Measurements from ENCODE around the gene TMEM25.
"Not testable (repeated sequence)": the region's sequence is repeated elsewhere in the genome, so short reads cannot be mapped to it uniquely, and the experiment has no call there.

The TMEM25 gene

DNA sequence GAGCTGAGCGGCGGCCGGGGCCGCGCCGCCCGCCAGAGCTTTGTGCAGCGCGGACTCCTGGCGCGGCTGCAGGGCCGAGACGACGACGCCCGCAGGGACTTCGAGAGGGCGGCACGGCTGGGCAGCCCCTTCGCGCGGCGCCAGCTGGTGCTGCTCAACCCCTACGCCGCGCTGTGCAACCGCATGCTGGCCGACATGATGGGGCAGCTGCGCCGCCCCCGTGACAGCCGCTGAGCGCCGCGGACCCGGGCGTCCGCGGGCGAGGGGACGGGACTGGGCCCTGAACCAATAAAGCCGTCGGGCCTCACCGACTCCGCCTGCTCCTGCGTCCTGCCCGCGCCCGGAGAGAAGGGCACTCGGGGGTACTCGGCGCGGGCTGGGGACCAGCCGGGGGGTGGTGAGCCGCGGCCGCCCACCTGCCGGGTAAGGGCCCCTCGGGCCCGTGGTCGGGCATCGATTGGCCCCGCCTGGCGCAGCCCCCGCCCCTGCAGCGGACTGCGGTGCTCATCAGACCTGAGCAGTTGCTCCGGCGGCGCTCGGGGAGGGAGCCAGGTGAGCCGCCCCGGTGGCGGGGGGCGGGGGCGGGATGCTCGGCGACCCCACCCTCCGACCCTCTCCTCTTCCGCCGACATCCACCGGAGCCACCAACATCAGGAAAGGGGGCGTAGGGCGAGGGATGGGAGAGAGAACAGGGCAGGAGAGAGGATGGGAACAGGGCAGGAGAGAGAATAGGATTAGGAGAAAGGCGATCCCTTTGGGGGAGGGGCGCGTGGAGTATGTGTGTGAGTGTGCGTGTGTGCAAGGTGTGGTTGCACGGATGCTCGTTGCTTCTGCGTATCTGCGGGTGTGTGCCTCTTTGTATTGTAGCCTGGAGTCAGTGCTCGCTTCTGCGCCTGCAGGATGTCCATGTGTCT is at the start of gene TMEM25:
Gene TMEM25 (plus strand): TSS at position 510 of the 914 bp plus-strand sequence. CDS start 610 bp downstream, outside the sequence.
- peak; percentile 66 for DNase-seq

DNA sequence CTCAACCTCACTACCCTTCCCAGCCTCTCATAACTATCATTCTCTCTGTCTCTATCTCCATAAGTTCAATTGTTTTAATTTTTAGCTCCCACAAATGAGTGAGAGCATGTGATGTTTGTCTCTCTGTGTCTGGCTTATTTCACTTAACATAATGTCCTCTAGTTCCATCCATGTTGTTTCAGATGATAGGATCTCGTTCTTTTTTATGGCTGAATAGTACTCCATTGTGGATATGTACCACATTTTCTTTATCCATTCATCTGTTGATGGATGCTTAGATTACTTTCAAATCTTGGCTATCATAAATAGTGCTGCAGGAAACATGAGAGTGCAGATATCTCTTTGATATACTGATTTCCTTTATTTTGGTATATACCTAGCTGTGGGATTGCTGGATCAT is 49.8 kb upstream of the TMEM25 start:
- not testable (repeated sequence) for DNase-seq

DNA sequence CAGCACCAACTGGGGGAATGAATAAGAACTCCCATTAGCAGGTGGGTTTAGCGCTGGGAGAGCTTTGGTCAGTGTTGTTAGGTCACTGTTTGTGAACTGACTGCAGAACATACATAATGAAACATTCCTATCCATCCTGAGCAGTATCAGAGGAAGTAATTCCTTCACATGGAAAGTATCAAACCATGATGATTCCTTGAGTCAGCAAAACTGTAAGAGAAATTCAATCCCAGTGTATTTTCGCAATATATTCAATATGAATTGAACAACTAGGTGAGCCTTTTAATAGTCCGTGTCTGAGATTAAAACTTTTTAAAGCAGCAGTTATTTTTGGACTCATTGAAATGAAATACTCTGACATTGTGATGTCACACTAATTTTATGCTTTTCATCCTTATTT is 46.6 kb upstream of the TMEM25 start:
- DNase-seq = no peak

DNA sequence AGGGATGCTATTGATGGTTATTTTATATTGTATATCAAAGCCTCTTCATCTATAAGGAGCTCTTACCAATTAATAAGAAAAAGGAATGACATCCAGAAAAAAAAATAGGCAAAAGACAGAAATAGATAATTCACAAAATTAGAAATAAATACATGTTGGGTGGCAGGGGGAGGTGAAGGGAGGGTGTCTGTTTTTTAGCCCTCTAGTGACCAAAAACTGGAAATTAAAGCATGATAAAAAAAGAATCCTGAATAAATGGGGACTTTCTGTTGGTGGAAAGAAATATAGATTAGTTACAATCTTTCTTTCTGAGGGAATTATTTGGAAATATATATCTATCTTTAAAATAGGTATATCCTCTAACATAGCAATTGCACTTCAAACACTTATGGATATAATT is 45.7 kb upstream of the TMEM25 start:
- no peak for DNase-seq

DNA sequence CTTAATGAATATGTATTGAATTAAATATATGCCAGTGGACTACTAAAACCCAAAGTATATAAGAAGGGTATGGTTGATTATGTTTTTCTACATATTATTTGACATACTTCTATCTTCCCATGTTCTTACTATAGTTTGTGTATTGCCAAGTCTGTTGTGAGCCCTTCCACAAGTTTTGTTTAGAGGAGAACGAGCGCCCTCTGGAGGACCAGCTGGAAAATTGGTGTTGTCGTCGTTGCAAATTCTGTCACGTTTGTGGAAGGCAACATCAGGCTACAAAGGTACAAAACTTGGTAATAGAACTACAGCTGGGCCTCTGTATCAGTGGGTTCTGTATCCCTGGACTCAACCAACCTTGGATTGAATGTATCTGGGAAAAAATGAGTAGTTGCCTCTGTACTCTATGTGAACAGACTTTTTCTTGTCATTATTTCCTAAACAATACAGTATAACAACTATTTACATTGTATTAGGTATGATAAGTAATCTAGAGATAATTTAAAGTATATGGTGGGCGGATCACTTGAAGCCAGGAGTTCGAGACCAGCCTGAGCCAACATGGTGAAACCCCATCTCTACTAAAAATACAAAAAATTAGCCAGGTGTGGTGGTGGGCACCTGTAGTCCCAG is 42.4 kb upstream of the TMEM25 start:
- DNase-seq = peak; percentile 81

DNA sequence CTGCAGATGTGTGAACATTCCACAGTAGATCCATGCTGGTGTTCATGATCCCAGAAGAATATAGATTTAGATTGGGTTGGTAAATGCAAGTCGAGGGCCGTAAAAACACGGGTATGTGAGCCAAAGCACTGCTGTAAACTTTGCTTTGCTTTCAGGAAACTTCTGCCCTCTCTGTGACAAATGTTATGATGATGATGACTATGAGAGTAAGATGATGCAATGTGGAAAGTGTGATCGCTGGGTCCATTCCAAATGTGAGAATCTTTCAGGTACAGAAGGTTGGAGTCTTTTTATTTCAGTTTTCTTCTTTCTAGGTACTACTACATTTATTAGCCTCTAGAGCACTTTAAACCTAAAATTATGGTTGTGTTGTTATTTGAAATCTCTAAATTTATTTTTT is 40.0 kb upstream of the TMEM25 start:
- no peak for DNase-seq

DNA sequence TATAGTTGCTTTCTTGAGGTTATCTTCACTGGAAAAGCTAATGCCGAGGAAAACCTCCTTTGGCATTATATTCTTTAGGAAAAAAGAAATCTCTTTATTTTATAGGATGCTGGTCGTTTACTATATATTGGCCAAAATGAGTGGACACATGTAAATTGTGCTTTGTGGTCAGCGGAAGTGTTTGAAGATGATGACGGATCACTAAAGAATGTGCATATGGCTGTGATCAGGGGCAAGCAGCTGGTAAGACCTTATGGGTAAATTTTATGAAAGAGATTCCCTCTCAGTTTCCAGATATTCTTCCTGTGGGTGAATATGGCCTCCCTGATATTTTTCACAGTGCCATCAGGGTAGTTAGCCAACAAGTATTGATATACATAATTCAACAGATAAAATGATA is 33.2 kb upstream of the TMEM25 start:
- DNase-seq = no peak

DNA sequence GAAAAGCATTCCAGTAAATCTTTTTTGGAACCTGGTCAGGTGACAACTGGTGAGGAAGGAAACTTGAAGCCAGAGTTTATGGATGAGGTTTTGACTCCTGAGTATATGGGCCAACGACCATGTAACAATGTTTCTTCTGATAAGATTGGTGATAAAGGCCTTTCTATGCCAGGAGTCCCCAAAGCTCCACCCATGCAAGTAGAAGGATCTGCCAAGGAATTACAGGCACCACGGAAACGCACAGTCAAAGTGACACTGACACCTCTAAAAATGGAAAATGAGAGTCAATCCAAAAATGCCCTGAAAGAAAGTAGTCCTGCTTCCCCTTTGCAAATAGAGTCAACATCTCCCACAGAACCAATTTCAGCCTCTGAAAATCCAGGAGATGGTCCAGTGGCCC is 27.8 kb upstream of the TMEM25 start:
- no peak for DNase-seq

DNA sequence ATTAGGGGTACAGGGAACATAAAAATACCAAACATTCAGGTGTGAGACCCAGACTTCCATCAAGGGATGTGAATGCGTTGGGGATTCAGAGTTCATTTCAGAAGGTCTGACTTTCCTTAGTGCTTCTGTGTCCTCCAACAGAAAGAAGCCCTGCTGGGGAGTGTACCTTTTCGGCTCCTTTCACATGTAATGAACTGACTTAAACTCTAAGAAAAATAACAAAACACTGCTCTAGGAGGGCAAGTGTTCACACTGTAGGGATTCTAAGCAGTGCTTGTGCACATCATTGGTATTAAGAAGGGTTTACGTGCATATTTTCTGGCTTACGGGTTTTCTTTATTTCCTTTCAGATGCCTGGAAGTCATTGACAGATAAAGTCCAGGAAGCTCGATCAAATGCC is 19.4 kb upstream of the TMEM25 start:
- DNase-seq = no peak

DNA sequence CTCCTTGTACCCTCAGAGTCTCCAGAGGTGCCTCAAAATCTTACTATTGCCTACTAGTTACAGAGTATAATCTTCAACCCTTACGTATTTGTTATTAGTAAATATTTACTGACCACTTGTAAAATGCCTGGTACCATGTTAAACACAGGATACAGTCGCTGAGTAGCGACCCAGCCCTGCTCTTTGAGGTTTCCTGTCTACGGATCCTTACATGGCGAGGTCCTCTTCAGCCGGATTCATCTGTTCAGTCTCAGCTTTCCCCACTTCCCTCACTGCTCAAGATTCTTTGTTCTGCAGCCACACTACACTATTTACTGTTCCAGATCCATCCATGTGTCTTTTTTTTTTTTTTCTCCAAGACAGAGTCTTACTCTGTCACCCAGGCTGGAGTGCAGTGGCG is 16.9 kb upstream of the TMEM25 start:
- no peak for DNase-seq

DNA sequence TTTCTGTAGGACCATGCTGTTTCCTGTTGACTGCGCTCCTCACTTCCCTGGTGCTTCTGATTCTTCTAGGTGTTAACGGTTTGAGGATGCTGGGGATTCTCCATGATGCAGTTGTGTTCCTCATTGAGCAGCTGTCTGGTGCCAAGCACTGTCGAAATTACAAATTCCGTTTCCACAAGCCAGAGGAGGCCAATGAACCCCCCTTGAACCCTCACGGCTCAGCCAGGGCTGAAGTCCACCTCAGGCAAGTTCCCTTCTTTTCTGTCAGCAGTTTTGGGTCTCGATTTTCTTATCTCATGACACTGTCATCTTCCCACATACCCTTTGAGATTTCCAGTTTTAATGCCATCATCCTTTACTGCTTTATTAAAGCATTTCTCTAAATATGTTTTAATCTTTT is 11.4 kb upstream of the TMEM25 start:
- DNase-seq = no peak

DNA sequence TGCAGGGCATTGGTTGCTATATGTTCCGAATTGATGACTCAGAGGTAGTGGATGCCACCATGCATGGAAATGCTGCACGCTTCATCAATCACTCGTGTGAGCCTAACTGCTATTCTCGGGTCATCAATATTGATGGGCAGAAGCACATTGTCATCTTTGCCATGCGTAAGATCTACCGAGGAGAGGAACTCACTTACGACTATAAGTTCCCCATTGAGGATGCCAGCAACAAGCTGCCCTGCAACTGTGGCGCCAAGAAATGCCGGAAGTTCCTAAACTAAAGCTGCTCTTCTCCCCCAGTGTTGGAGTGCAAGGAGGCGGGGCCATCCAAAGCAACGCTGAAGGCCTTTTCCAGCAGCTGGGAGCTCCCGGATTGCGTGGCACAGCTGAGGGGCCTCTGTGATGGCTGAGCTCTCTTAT is 9.1 kb upstream of the TMEM25 start:
- DNase-seq = no peak

DNA sequence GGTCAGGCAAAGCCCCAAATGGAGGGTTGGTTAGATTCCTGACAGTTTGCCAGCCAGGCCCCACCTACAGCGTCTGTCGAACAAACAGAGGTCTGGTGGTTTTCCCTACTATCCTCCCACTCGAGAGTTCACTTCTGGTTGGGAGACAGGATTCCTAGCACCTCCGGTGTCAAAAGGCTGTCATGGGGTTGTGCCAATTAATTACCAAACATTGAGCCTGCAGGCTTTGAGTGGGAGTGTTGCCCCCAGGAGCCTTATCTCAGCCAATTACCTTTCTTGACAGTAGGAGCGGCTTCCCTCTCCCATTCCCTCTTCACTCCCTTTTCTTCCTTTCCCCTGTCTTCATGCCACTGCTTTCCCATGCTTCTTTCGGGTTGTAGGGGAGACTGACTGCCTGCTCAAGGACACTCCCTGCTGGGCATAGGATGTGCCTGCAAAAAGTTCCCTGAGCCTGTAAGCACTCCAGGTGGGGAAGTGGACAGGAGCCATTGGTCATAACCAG is 8.4 kb upstream of the TMEM25 start:
- DNase-seq = no peak

DNA sequence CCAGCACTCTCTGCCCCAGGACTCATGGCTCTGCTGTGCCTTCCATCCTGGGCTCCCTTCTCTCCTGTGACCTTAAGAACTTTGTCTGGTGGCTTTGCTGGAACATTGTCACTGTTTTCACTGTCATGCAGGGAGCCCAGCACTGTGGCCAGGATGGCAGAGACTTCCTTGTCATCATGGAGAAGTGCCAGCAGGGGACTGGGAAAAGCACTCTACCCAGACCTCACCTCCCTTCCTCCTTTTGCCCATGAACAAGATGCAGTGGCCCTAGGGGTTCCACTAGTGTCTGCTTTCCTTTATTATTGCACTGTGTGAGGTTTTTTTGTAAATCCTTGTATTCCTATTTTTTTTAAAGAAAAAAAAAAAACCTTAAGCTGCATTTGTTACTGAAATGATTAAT is 6.6 kb upstream of the TMEM25 start:
- no peak for DNase-seq

DNA sequence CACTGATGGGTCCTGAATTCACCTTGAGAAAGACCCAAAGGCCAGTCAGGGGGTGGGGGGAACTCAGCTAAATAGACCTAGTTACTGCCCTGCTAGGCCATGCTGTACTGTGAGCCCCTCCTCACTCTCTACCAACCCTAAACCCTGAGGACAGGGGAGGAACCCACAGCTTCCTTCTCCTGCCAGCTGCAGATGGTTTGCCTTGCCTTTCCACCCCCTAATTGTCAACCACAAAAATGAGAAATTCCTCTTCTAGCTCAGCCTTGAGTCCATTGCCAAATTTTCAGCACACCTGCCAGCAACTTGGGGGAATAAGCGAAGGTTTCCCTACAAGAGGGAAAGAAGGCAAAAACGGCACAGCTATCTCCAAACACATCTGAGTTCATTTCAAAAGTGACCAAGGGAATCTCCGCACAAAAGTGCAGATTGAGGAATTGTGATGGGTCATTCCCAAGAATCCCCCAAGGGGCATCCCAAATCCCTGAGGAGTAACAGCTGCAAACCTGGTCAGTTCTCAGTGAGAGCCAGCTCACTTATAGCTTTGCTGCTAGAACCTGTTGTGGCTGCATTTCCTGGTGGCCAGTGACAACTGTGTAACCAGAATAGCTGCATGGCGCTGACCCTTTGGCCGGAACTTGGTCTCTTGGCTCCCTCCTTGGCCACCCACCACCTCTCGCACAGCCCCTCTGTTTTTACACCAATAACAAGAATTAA is 6.1 kb upstream of the TMEM25 start:
- DNase-seq = no peak

DNA sequence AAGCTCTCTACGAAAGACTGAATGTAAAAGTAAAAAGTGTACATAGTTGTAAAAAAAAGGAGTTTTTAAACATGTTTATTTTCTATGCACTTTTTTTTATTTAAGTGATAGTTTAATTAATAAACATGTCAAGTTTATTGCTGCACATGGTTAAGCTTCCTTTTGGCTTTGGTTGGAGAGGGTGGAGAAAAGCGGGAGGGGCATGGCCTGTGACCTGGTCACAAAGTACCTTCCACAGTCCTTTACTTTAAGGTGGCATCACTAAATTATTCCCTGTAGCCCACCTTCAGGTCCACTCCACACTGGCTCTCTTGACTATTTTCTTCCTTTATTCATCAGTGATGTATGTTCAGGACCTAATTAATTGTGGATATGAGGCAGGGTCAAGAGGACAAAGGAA is 4.3 kb upstream of the TMEM25 start:
- DNase-seq = no peak

DNA sequence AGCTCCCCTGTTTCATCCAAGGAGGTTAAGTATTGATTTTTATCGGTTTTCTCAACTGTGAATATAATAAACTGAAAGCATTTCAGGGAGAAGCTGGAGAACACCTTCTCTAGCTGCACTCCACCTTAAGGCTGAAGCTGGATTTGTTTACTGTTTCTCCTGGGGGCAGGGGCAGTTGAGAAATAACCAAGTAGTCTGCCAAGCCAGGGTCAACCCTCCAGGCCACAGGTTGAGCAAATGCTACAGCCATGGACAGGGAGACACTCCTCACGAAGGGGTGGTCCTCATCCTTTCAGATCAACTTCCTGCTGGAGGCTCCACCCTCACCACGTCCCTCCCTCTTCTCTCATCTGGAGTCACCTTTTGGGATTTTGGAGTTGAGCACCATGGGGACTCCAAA is 3.9 kb upstream of the TMEM25 start, which contains the start of gene TTC36:
Gene TTC36 (plus strand): TSS at position 366 of the 400 bp plus-strand sequence. CDS start 21 bp downstream, at position 387.
- no peak for DNase-seq

DNA sequence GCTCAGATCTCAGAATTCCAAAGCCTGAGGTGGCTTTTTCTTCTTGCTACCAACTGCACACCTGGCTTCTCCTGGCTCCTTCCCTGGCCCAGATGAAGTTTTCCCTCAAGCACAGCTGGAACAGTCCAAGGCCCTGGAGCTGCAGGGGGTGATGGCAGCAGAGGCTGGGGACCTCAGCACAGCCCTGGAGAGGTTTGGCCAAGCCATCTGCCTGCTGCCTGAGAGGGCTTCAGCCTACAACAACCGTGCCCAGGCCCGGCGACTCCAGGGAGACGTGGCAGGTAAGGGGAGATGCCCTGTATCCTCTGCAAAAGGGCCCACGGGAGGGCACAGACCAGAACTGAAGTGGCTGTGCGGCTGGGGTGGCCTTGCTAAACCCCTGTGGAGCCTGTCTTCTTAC is 2.5 kb upstream of the TMEM25 start:
- no peak for DNase-seq

DNA sequence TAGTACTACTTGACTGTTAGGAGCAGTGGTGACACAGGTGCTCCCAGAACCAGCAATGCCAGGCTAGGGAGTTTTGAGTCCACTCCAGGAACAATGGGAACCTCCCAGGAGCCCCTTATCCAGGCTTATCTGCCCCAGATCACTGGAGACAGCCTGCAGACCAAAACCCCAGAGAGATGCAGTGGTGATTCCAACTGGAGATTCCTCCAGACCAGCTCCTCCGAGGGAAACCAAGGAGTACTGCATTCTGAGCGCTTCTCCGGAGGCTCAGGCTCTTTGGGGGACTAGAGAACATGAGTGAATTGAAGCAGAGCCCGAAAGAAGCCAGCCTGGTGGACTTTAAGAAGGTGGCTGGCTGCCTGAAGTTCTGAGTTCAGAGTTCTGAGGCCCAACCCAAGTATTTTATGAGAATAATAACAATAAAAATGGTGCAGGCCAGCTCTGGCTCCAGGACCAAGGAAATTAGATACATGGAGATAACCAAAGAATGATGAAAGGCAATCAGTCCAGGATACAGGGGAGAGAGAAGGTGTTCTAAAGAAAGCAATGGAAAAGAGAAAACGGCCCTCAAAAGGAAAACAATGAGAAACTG is 1.3 kb upstream of the TMEM25 start:
- DNase-seq = no peak

DNA sequence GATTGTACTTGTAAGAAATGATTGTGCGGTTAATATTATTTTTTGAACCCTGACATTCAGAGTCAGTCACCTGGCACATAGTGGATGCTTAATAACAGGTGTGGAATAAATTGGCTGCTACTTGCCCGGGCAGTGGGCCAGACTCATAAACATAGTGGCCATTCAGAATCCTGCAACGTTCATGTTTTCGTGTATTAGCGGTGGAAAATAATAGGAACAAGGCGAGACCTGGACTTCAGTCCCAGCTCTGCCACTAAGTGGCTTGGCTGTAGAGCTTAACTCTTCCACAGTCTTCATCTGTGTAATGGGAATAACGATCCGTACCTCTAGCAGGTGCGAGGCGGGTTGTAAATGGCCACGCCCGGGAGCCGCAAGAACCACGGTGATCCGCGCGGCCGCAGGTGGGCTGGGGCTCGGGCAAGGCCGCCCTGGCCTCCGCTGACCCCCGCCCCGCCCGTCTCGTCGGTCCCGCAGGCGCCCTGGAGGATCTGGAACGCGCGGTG is 761 bp upstream of the TMEM25 start:
- DNase-seq = no peak

DNA sequence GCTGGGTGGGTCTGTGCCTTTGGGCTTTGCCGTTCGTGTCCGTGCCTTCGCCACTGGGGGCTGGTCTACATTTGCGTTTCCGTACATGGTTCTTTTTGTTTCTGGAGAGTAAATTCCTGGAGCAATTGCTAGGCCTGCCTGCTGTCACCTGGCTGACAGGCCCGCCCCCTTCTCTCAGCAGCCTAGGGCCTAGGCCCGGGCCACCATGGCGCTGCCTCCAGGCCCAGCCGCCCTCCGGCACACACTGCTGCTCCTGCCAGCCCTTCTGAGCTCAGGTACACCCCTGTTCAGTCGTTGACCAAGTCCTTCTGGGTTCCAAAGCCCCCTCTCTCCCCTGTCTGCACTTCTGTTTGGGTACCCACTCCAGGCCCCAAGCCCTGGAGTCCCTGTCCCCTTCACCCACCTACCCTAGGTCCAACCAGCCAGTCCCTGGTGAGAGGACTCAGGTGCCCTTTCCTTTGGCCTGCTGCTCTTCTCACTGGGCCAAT is 649 bp downstream of the TMEM25 start:
- DNase-seq = no peak

DNA sequence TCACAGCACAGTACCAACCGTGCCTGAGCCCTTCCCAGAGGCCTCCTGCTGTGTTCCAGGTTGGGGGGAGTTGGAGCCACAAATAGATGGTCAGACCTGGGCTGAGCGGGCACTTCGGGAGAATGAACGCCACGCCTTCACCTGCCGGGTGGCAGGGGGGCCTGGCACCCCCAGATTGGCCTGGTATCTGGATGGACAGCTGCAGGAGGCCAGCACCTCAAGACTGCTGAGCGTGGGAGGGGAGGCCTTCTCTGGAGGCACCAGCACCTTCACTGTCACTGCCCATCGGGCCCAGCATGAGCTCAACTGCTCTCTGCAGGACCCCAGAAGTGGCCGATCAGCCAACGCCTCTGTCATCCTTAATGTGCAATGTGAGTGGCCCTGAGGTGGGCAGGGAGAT is 1.1 kb downstream of the TMEM25 start:
- no peak for DNase-seq

Measured in activated gamma-delta T cell treated with Interleukin-2 at 50 U/mL for 16 hours (primary cell).